Neuronal stem cell (in vitro differentiated cells): Measurements from ENCODE around the gene SUCLA2.
A peak's percentile ranks its signal among the peaks of the same experiment; 100 is the strongest.

ENCODE experiments used
- DNase-seq: peaks from one replicate; pipeline ENCODE4 v3.0.0-alpha.2; 2013; ENCODE audit warnings: low spot score
- H2AFZ ChIP-seq: one replicate; pipeline ENCODE4 v1.6.1; 2013; ENCODE audit warnings: mild to moderate bottlenecking, low read length, inconsistent platforms
- H2AK5ac ChIP-seq: 2 replicates; pipeline ENCODE4 v1.6.1; 2013; ENCODE audit warnings: low read depth, mild to moderate bottlenecking, inconsistent platforms, low read length, moderate library complexity, mixed read lengths
- H2BK120ac ChIP-seq: 2 replicates; pipeline ENCODE4 v1.6.1; 2013; ENCODE audit warnings: low read depth, mild to moderate bottlenecking, inconsistent platforms, low read length, moderate library complexity, mixed read lengths
- H2BK12ac ChIP-seq: one replicate; pipeline ENCODE4 v1.6.1; 2013; ENCODE audit warnings: low read length, inconsistent platforms
- H2BK15ac ChIP-seq: 2 replicates; pipeline ENCODE4 v1.6.1; 2013; ENCODE audit warnings: mild to moderate bottlenecking, low read length, inconsistent platforms, mixed read lengths
- H2BK5ac ChIP-seq: one replicate; pipeline ENCODE4 v1.6.1; 2013; ENCODE audit warnings: inconsistent platforms, mild to moderate bottlenecking, low read length, moderate library complexity
- H3K14ac ChIP-seq: one replicate; pipeline ENCODE4 v1.6.1; 2013; ENCODE audit warnings: low read length, inconsistent platforms
- H3K18ac ChIP-seq: 2 replicates; pipeline ENCODE4 v1.6.1; 2013; ENCODE audit warnings: low read length, inconsistent platforms
- H3K23ac ChIP-seq: 2 replicates; pipeline ENCODE4 v1.6.1; 2013; ENCODE audit warnings: low read depth, mild to moderate bottlenecking, mixed read lengths, low read length, inconsistent platforms; ENCODE audit not compliant: poor library complexity
- H3K27ac ChIP-seq: replicated peaks from 3 replicates; pipeline ENCODE4 v1.5.1; 2013; ENCODE audit warnings: low read length, inconsistent platforms
- H3K27me3 ChIP-seq, 3 experiments: 2 replicates each; pipeline ENCODE4 v1.6.1; 2013; ENCODE audit warnings: low read length in 3 of 3, mild to moderate bottlenecking in 2 of 3, inconsistent platforms in 1 of 3, low read depth in 1 of 3, mixed read lengths in 1 of 3, moderate library complexity in 1 of 3; ENCODE audit not compliant: control insufficient read depth in 3 of 3, insufficient read depth in 3 of 3
- H3K36me3 ChIP-seq, 2 donors: replicated peaks in 1 of 2; 2 replicates each; pipeline ENCODE4 v1.6.1; 2013; ENCODE audit warnings: low read length in 2 of 2; ENCODE audit not compliant: control insufficient read depth in 2 of 2, insufficient read depth in 2 of 2
- H3K4ac ChIP-seq: 2 replicates; pipeline ENCODE4 v1.6.1; 2013; ENCODE audit warnings: inconsistent platforms, mild to moderate bottlenecking, low read length, moderate library complexity
- H3K4me1 ChIP-seq, 2 donors: 1 replicate in 1 of 2; 2 replicates in 1 of 2; pipeline ENCODE4 v1.6.1; 2013; ENCODE audit warnings: low read length in 2 of 2, low read depth in 1 of 2; ENCODE audit not compliant: control insufficient read depth in 2 of 2, insufficient read depth in 1 of 2
- H3K4me2 ChIP-seq: one replicate; pipeline ENCODE4 v1.6.1; 2013; ENCODE audit warnings: mild to moderate bottlenecking, low read length, inconsistent platforms; ENCODE audit not compliant: insufficient read depth, poor library complexity, severe bottlenecking
- H3K4me3 ChIP-seq, 2 donors: 2 replicates each; pipeline ENCODE4 v1.5.1; 2013; ENCODE audit warnings: low read length in 2 of 2, mild to moderate bottlenecking in 2 of 2, inconsistent platforms in 1 of 2, moderate library complexity in 1 of 2
- H3K79me1 ChIP-seq: one replicate; pipeline ENCODE4 v1.6.1; 2013; ENCODE audit warnings: low read depth, mild to moderate bottlenecking, inconsistent platforms, low read length, moderate library complexity
- H3K9ac ChIP-seq: one replicate; pipeline ENCODE4 v1.6.1; 2013; ENCODE audit warnings: mild to moderate bottlenecking, low read depth, low read length, inconsistent platforms; ENCODE audit not compliant: poor library complexity
- H3K9me3 ChIP-seq, 2 donors: replicated peaks in 1 of 2; 2 replicates each; pipeline versions ENCODE3 to v1.6.1; 2013; ENCODE audit warnings: low read length in 2 of 2, mild to moderate bottlenecking in 2 of 2, inconsistent platforms in 1 of 2, low read depth in 1 of 2, mixed read lengths in 1 of 2, moderate library complexity in 1 of 2; ENCODE audit not compliant: control insufficient read depth in 2 of 2, insufficient read depth in 1 of 2
- H4K8ac ChIP-seq: one replicate; pipeline ENCODE4 v1.6.1; 2013; ENCODE audit warnings: low read depth, mild to moderate bottlenecking, inconsistent platforms, low read length, moderate library complexity
- H4K91ac ChIP-seq: one replicate; pipeline ENCODE4 v1.6.1; 2013; ENCODE audit warnings: low read length, low read depth, mild to moderate bottlenecking, inconsistent platforms; ENCODE audit not compliant: poor library complexity
- WGBS, 2 donors: extraction: QIAGEN DNeasy Blood & Tissue Kit; methylation state at CpG; one replicate each; pipeline ENCODE4 v1.1.7; 2013; ENCODE audit warnings: missing lambda C conversion rate in 2 of 2, mixed read lengths in 1 of 2; ENCODE audit not compliant: insufficient read length in 2 of 2, insufficient replicate concordance in 1 of 2; ENCODE audit errors: extremely low coverage in 2 of 2; 5-methylcytosine and 5-hydroxymethylcytosine counted together

SUCLA2 gene

DNA sequence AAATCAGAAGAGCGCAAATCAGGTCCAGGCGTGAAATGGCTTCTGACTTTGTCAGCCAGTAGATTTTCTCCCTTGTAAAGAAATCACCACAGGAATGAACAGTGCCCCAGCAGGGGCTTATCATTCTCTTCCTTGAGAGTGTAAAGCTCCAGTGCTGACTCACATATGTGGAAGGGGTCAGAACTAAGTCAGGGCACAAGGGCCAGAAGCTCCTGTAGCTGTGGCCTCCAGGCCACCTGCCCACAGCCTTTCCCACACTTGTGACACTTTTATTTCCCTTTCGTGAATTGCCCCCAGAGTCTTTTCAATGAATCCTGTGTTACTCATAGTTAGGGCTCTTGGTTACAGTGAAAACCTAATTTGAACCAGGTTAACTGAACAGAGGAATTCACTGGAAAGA, 99.6 kb downstream of the SUCLA2 start:
- H2BK12ac ChIP-seq = no peak overlapping the region

DNA sequence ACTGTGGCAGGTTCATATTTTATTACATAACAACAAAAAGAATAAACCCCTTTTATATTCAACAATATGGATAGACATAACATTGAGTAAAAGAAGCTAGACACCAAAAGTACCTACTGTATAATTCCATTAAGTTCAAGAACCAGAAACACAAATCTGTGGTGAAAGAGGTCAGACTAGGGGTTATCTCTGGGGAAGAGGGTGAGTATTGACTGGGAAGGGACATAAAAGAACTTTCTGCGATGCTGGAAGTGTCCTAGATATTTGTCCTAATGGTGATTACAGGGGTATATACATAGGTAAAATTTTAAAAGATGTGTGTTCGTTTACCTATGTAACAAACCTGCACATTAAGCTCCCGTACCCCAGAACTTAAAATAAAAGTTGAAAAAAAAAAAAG, 103.0 kb downstream of the SUCLA2 start:
- Histone ChIP-seq H3K4me1 (no peaks in the 10 kb centered on the region), H3K23ac (no peak overlapping the region), H4K8ac (no peak overlapping the region), H3K4me2 (no peak overlapping the region), H3K4ac (no peak overlapping the region), H3K36me3 (no peaks in the 10 kb centered on the region), H4K91ac (no peak overlapping the region), H2BK120ac (no peak overlapping the region), H3K9ac (no peak overlapping the region), H3K79me1 (no peaks in the 10 kb centered on the region), H3K4me3 (no peak overlapping the region), H3K18ac (no peak overlapping the region), H2BK5ac (no peak overlapping the region), H2BK15ac (no peak overlapping the region), H2AK5ac (no peak overlapping the region), H3K27me3 (no peaks in the 10 kb centered on the region), H3K27ac (no peak overlapping the region), H2AFZ (no peak overlapping the region), H3K9me3 (no peaks in the 10 kb centered on the region), H3K14ac (no peak overlapping the region), H2BK12ac (no peak overlapping the region)
- no peak for DNase-seq
- WGBS, 2 donors = no CpG with 5 or more reads among the region's 3 CpGs

More for the DNA sequence above, 99.6 kb downstream of the SUCLA2 start:
- no peaks in the 10 kb centered on the region for H3K27me3 ChIP-seq
- no peaks in the 10 kb centered on the region for H3K36me3 ChIP-seq
- no peaks in the 10 kb centered on the region for H3K4me1 ChIP-seq
- H3K27ac ChIP-seq = no peak overlapping the region
- no peak overlapping the region for H3K9ac ChIP-seq
- H3K79me1 ChIP-seq = no peaks in the 10 kb centered on the region
- H2BK5ac ChIP-seq = no peak overlapping the region
- no CpG with 5 or more reads among the region's 3 CpGs for WGBS, 2 donors
- no peak overlapping the region for H2AK5ac ChIP-seq
- peak overlapping the region; percentile 19 for H2AFZ ChIP-seq
- H3K4ac ChIP-seq = no peak overlapping the region
- H3K18ac ChIP-seq = no peak overlapping the region
- H4K91ac ChIP-seq = no peak overlapping the region
- no peak overlapping the region for H4K8ac ChIP-seq
- no peak overlapping the region for H2BK120ac ChIP-seq
- no peaks in the 10 kb centered on the region for H3K9me3 ChIP-seq
- H3K23ac ChIP-seq = no peak overlapping the region
- H2BK15ac ChIP-seq = no peak overlapping the region
- no peak overlapping the region for H3K14ac ChIP-seq
- no peak for DNase-seq
- H3K4me2 ChIP-seq = no peak overlapping the region
- no peak overlapping the region for H3K4me3 ChIP-seq

DNA sequence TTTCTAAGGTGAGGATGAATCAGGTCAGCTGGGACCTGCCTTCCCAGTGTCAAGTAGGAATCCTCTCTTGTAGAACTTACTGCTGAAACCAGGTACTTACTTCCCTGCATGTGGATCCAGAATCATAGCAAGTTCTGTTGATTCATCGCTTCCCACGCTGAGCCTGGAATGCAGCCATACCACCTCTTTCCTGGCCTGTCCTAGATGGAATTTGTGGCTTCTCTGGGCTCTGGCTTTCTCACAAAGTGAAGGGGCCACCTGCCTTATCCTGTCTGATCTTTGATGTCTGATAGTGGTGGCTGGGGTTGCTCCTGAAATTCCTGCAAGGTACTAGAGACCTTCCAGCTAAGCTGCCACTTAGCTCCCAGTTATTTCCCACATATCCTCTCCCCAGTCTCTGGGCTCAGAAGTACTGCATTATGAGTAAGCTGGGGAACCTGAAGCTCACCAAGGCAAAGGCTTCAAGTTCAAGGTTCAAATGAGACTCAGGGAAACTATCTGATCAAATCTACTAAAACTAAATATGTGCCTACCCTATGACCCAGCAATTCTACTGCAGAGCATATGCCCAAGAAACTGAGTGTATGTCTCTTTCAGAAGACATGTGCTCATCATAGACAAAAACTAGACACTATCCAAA, 103.5 kb downstream of the SUCLA2 start:
- H3K4me2 ChIP-seq = no peak overlapping the region
- WGBS, 2 donors = no CpG with 5 or more reads among the region's 2 CpGs

DNA sequence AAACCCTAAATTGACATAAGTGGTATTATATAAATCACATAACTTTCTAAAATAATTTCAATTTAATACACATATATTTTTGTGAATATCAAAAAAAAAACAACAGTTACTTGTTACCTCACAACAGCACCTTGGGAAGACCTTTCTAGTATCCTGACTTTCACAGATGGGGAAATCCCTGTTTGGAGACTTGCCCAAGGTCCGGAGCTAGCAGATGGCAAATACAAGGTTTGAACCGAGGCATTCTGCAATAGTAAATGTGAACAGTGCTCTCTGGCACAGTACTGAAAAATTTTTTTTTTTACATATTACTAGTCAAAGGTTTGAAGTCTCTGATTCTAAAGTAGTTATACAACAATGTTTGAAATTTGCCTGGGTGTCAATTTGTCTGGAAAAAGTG, 104.5 kb downstream of the SUCLA2 start:
- no peak for DNase-seq
- Histone ChIP-seq H3K27me3 (no peaks in the 10 kb centered on the region), H3K9ac (no peak overlapping the region), H3K18ac (no peak overlapping the region), H4K91ac (no peak overlapping the region), H4K8ac (no peak overlapping the region), H2AFZ (no peak overlapping the region), H3K14ac (no peak overlapping the region), H3K4me2 (no peak overlapping the region), H3K36me3 (no peaks in the 10 kb centered on the region), H3K4me3 (no peak overlapping the region), H3K4me1 (no peaks in the 10 kb centered on the region), H3K9me3 (no peaks in the 10 kb centered on the region), H2AK5ac (no peak overlapping the region), H2BK120ac (no peak overlapping the region), H2BK15ac (no peak overlapping the region), H2BK5ac (no peak overlapping the region), H3K27ac (no peak overlapping the region), H3K79me1 (no peaks in the 10 kb centered on the region), H3K4ac (no peak overlapping the region), H2BK12ac (no peak overlapping the region), H3K23ac (no peak overlapping the region)
- no CpG with 5 or more reads among the region's 2 CpGs for WGBS, 2 donors

More for the DNA sequence above, 103.5 kb downstream of the SUCLA2 start:
- H2BK12ac ChIP-seq = no peak overlapping the region
- H3K27ac ChIP-seq = no peak overlapping the region
- H3K14ac ChIP-seq = no peak overlapping the region
- H3K4ac ChIP-seq = no peak overlapping the region
- H2AFZ ChIP-seq = no peak overlapping the region
- DNase-seq = no peak
- H3K79me1 ChIP-seq = no peaks in the 10 kb centered on the region
- H2BK15ac ChIP-seq = no peak overlapping the region
- no peak overlapping the region for H3K23ac ChIP-seq
- no peak overlapping the region for H3K9ac ChIP-seq
- no peaks in the 10 kb centered on the region for H3K9me3 ChIP-seq
- no peak overlapping the region for H2BK120ac ChIP-seq
- no peak overlapping the region for H3K4me3 ChIP-seq
- H4K91ac ChIP-seq = no peak overlapping the region
- no peak overlapping the region for H2AK5ac ChIP-seq
- no peaks in the 10 kb centered on the region for H3K27me3 ChIP-seq
- H3K4me1 ChIP-seq = no peaks in the 10 kb centered on the region
- H4K8ac ChIP-seq = no peak overlapping the region
- H2BK5ac ChIP-seq = no peak overlapping the region
- H3K18ac ChIP-seq = no peak overlapping the region
- no peaks in the 10 kb centered on the region for H3K36me3 ChIP-seq
